GM12878 (cell line): ENCODE measurements around the gene VPS18.

Experiments
- CEBPZ ChIP-seq: fragments of 150-350 bp; IDR thresholded peaks from 2 replicates; pipeline ENCODE4 v1.6.1; 2016; ENCODE audit warnings: low read depth, low read length
- CHD1 ChIP-seq: IDR thresholded peaks from 2 replicates; pipeline ENCODE4 v1.6.1; 2012; ENCODE audit warnings: low read depth, low read length, improper control_type of control experiment
- CTCF ChIP-seq, 3 experiments: IDR thresholded peaks in 2 of 3; conservative IDR thresholded peaks in 1 of 3; 2 replicates each; pipeline ENCODE4 v1.5.1; 2011; ENCODE audit warnings: low read depth in 3 of 3, low read length in 3 of 3, mild to moderate bottlenecking in 3 of 3, control low read depth in 2 of 3, moderate library complexity in 2 of 3, inconsistent platforms in 1 of 3, mixed read lengths in 1 of 3; ENCODE audit not compliant: control insufficient read depth in 2 of 3, insufficient read depth in 1 of 3; ENCODE audit errors: extremely low read depth in 1 of 3
- ELK1 ChIP-seq: IDR thresholded peaks from 2 replicates; pipeline ENCODE4 v1.6.1; 2012; ENCODE audit warnings: low read depth, low read length, improper control_type of control experiment
- NFYA ChIP-seq: IDR thresholded peaks from 2 replicates; pipeline ENCODE4 v1.6.1; 2011; ENCODE audit warnings: low read depth, mild to moderate bottlenecking, low read length, improper control_type of control experiment, borderline replicate concordance
- POLR2A ChIP-seq: IDR thresholded peaks from 2 replicates; pipeline ENCODE4 v1.6.1; 2011; ENCODE audit warnings: low read depth, mild to moderate bottlenecking, low read length
- PRDM15 ChIP-seq: fragments of 450-650 bp; formaldehyde crosslinking; IDR thresholded peaks from 2 replicates; pipeline ENCODE4 v1.4.0; 2020; ENCODE audit warnings: mild to moderate bottlenecking, moderate library complexity
- RAD21 ChIP-seq: IDR thresholded peaks from 2 replicates; pipeline ENCODE4 v1.6.1; 2011; ENCODE audit warnings: mild to moderate bottlenecking, low read depth, low read length, moderate library complexity; ENCODE audit not compliant: insufficient read depth
- RFX5 ChIP-seq: IDR thresholded peaks from 2 replicates; pipeline ENCODE4 v1.6.1; 2011; ENCODE audit warnings: low read depth, low read length, improper control_type of control experiment
- USF2 ChIP-seq: IDR thresholded peaks from 2 replicates; pipeline ENCODE4 v1.6.1; 2011; ENCODE audit warnings: low read depth, low read length, improper control_type of control experiment, borderline replicate concordance
- TF ChIP-seq, protein P1 (sequence below): IDR thresholded peaks from 2 replicates; pipeline ENCODE4 v1.6.1; 2011; ENCODE audit warnings: low read depth, mild to moderate bottlenecking, low read length, moderate library complexity, borderline replicate concordance; ENCODE audit errors: extremely low read depth

- TF ChIP-seq RAD21: no peak
- TF ChIP-seq CEBPZ: no peak
- TF ChIP-seq, protein P1, sequence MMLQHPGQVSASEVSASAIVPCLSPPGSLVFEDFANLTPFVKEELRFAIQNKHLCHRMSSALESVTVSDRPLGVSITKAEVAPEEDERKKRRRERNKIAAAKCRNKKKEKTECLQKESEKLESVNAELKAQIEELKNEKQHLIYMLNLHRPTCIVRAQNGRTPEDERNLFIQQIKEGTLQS: no peak
- no peak for TF ChIP-seq CHD1
- TF ChIP-seq PRDM15 (CRISPR knock-in tag): no peak
- no peak for TF ChIP-seq CTCF (IDR thresholded peaks at IDR 0.05 in 2 of 3, conservative IDR thresholded peaks at IDR 0.05 in 1 of 3; ENCODE audit: control insufficient read depth in 2 of 3, extremely low read depth in 1 of 3, insufficient read depth in 1 of 3, low read depth in 3 of 3, low read length in 3 of 3)
- no peak for TF ChIP-seq RFX5
- TF ChIP-seq USF2: no peak
- TF ChIP-seq ELK1: no peak
- TF ChIP-seq NFYA: no peak
- TF ChIP-seq POLR2A: no peak
Measured at GRCh38 chr15:40936234-40936708, 42.0 kb downstream of the VPS18 start.
